Endothelial cell (in vitro differentiated cells): ENCODE measurements around the gene DNAAF8. TPM values are rescaled to one million over a fixed set of nuclear protein-coding genes. Genes with fewer than 3 reads are reported as not detected.

Experiments
- DNase-seq: peaks from one replicate; pipeline ENCODE4 v3.0.0; 2021; ENCODE audit warnings: low spot score
- H3K27ac Mint-ChIP-seq: one replicate; pipeline ENCODE4 v1.8.0; 2021; ENCODE audit warnings: mixed read lengths, inconsistent platforms; ENCODE audit not compliant: unreplicated experiment
- H3K27me3 Mint-ChIP-seq: one replicate; pipeline ENCODE4 v1.8.0; 2021; ENCODE audit warnings: mild to moderate bottlenecking, moderate library complexity, mixed read lengths, inconsistent platforms; ENCODE audit not compliant: unreplicated experiment
- H3K36me3 Mint-ChIP-seq: one replicate; pipeline ENCODE4 v1.8.0; 2021; ENCODE audit warnings: mild to moderate bottlenecking, low read depth, mixed read lengths, inconsistent platforms; ENCODE audit not compliant: unreplicated experiment
- H3K4me1 Mint-ChIP-seq: one replicate; pipeline ENCODE4 v1.8.0; 2021; ENCODE audit warnings: mild to moderate bottlenecking, mixed read lengths, inconsistent platforms; ENCODE audit not compliant: unreplicated experiment
- H3K4me3 Mint-ChIP-seq: one replicate; pipeline ENCODE4 v1.8.0; 2021; ENCODE audit warnings: mild to moderate bottlenecking, mixed read lengths, inconsistent platforms; ENCODE audit not compliant: unreplicated experiment
- H3K9me3 Mint-ChIP-seq: one replicate; pipeline ENCODE4 v1.8.0; 2021; ENCODE audit warnings: mixed read lengths, inconsistent platforms; ENCODE audit not compliant: unreplicated experiment
- total RNA-seq: library from RNA; stranded (reverse); fragmentation: NEBNext Ultra II Directional; extraction: Animal tissue kit (Norgen Biotek cat#: 25700); gene quantifications from one replicate; pipeline ENCODE4 v1.2.1, GENCODE V29; 2021; ENCODE audit not compliant: unreplicated experiment
- TF ChIP-seq, protein P1 (sequence below): fragments of 200-600 bp; sonication (generic); IDR thresholded peaks from one replicate; pipeline ENCODE4 v1.5.0; 2021; ENCODE audit warnings: antibody characterized with exemption; ENCODE audit not compliant: unreplicated experiment

DNAAF8 gene
- total RNA-seq, 1 donor from 2014 or later: 0.18 TPM

GRCh38 chr16:4699046-4699556, 35.2 kb upstream of the DNAAF8 start:
- H3K27me3 Mint-ChIP-seq: peaks cover 8% of the 10 kb centered on the region
- no peak overlapping the region for H3K4me3 Mint-ChIP-seq
- H3K27ac Mint-ChIP-seq: no peak overlapping the region
- H3K4me1 Mint-ChIP-seq: no peaks in the 10 kb centered on the region
- TF ChIP-seq, protein P1, sequence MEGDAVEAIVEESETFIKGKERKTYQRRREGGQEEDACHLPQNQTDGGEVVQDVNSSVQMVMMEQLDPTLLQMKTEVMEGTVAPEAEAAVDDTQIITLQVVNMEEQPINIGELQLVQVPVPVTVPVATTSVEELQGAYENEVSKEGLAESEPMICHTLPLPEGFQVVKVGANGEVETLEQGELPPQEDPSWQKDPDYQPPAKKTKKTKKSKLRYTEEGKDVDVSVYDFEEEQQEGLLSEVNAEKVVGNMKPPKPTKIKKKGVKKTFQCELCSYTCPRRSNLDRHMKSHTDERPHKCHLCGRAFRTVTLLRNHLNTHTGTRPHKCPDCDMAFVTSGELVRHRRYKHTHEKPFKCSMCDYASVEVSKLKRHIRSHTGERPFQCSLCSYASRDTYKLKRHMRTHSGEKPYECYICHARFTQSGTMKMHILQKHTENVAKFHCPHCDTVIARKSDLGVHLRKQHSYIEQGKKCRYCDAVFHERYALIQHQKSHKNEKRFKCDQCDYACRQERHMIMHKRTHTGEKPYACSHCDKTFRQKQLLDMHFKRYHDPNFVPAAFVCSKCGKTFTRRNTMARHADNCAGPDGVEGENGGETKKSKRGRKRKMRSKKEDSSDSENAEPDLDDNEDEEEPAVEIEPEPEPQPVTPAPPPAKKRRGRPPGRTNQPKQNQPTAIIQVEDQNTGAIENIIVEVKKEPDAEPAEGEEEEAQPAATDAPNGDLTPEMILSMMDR: no peak
- DNase-seq: no peak
- peaks cover 11% of the 10 kb centered on the region for H3K36me3 Mint-ChIP-seq
- H3K9me3 Mint-ChIP-seq: no peaks in the 10 kb centered on the region

GRCh38 chr16:4700380-4700996, 33.8 kb upstream of the DNAAF8 start:
- no peaks in the 10 kb centered on the region for H3K4me1 Mint-ChIP-seq
- H3K27me3 Mint-ChIP-seq: peaks cover 5% of the 10 kb centered on the region
- no peak overlapping the region for H3K27ac Mint-ChIP-seq
- H3K4me3 Mint-ChIP-seq: no peak overlapping the region
- peaks cover 20% of the 10 kb centered on the region for H3K36me3 Mint-ChIP-seq
- TF ChIP-seq, protein P1: no peak
- H3K9me3 Mint-ChIP-seq: no peaks in the 10 kb centered on the region
- DNase-seq: no peak

GRCh38 chr16:4700997-4701743, 33.2 kb upstream of the DNAAF8 start:
- Mint-ChIP-seq H3K36me3 (peaks cover 20% of the 10 kb centered on the region), H3K27me3 (peaks cover 5% of the 10 kb centered on the region), H3K9me3 (no peaks in the 10 kb centered on the region), H3K27ac (no peak overlapping the region), H3K4me3 (no peak overlapping the region), H3K4me1 (no peaks in the 10 kb centered on the region)
- TF ChIP-seq, protein P1: no peak
- DNase-seq: no peak

GRCh38 chr16:4701791-4702465, 32.4 kb upstream of the DNAAF8 start:
- no peak overlapping the region for H3K4me3 Mint-ChIP-seq
- peaks cover 26% of the 10 kb centered on the region for H3K36me3 Mint-ChIP-seq

More at GRCh38 chr16:4701791-4702465, 32.4 kb upstream of the DNAAF8 start:
- H3K27me3 Mint-ChIP-seq: peaks cover 5% of the 10 kb centered on the region
- no peak overlapping the region for H3K27ac Mint-ChIP-seq
- no peaks in the 10 kb centered on the region for H3K4me1 Mint-ChIP-seq
- TF ChIP-seq, protein P1: no peak
- no peaks in the 10 kb centered on the region for H3K9me3 Mint-ChIP-seq
- DNase-seq: no peak
